A172 (cell line): Measurements from ENCODE around the gene FANCC. TPM values are rescaled to one million over a fixed set of nuclear protein-coding genes. Genes with fewer than 3 reads are reported as not detected.
"Not testable (repeated sequence)": the region's sequence is repeated elsewhere in the genome, so short reads cannot be mapped to it uniquely, and the experiment has no call there.

Experiments
- DNase-seq: peaks from one replicate; pipeline ENCODE4 v3.0.0-alpha.2; 2015; ENCODE audit warnings: low spot score
- total RNA-seq: library from RNA; depleted of rRNA; stranded (reverse); fragments of >200 nt; shearing (Covaris generic); gene quantifications from 2 replicates; pipeline ENCODE4 v1.2.3, GENCODE V29; 2014

The FANCC gene
- total RNA-seq, 1 experiment from 2014 or later = 18.2 TPM

DNA sequence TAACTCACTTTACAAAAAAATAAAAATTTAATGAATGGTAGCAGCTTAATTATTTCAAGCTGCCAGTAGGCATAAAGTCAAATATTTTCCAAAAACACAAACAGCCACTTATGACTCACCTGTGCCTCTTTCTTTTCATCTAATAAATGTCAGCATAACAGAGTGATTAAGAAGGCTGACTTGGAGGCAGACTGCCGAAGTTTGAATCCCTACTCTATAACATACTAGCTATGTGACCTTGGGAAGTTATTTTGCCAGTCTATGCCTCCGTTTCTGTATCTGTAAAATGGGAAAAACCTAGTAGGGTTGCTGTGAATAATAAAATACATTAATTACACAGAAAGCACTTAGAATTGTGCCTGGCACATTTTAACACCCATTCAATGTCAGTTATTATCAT lies 33.8 kb downstream of the FANCC start:
- peak; percentile 33 for DNase-seq

DNA sequence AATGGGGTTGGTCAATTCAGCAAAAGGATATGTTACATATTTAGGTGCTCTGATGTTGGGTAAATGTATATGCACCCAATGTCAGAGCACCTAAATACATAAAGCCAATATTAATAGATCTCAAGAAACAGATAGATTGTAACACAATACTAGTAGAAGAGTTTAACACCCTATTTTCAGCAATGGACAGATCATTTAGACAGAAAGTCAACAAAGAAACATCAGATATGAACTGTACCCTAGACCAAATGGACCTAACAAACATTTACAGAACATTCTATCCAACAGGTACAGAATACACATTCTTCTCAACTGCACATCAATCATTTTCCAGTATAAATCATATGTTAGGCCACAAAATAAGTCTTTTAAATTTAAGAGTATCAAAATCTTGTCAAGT lies 35.2 kb downstream of the FANCC start:
- no peak for DNase-seq

DNA sequence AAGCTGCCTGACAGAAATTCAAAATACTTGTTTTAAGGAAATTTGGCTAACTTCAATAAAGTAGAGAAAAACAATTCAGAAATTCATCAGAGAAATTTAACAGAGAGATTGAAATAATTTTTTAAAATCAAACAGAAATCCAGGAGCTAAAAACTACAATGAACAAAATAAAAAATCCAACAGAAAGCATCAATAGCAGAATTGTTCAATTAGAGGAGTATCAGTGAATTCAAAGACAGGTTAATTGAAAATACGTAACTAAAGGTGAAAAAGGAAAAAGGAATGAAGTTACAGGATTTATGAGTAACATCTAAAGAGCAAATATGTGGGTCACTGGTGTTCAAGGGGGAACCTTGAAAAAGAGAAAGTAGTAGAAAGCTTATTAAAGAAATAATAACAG lies 36.8 kb downstream of the FANCC start:
- no peak for DNase-seq

DNA sequence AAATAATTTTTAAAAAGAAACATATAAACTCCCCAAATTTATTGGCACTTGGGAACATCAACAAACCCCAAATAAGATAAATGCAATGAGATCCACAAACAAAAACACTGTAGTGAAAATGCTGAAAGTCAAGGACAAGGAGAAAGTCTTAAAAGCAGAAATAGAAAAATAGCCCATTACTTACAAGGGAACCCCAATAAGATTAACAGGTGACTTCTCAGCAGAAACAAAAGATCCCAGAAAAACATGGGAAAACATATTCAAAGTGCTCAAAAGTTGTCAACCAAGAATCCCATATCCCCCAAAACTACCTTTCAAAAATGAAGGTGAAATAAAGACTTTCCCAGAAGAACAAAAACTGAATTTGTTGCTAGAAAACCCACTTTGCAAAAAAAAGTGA lies 40.0 kb downstream of the FANCC start:
- no peak for DNase-seq

DNA sequence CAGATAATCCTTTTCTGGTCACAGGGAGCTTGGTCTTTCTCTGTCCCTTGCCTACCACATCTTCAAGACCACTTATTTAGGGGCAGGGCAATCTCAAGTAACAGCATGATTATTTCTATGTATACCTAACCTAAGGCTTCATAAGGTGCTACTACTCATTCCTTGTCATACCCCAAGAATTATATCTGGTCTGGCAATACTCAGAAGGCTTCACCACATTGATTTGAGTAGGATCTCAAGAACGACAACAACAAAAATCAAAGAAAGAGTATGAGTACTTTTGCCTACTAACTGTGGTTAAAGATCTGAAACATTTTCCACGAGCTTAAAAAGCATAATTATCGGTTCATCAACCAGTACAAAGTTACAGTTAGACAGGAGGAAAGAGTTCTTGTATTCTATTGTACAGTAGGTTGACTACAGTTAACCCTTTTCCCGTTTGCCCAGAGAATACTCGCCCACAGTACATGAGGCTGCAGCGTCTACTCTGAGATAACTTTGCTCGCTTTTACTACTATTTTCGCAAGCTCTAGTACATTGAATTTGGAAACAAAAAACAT lies 41.0 kb downstream of the FANCC start:
- no peak for DNase-seq

DNA sequence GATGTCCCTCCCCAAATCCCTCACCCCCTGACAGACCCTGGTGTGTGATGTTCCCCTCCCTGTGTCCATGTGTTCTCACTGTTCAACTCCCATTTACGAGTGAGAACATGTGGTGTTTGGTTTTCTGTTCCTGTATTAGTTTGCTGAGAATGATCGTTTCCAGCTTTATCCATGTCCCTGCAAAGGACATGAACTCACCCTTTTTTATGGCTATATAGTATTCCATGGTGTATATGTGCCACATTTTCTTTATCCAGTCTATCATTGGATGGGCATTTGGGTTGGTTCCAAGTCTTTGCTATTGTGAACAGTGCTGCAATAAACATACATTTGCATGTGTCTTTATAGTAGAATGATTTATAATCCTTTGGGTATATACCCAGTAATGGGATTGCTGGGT lies 43.3 kb downstream of the FANCC start:
- DNase-seq = not testable (repeated sequence)

DNA sequence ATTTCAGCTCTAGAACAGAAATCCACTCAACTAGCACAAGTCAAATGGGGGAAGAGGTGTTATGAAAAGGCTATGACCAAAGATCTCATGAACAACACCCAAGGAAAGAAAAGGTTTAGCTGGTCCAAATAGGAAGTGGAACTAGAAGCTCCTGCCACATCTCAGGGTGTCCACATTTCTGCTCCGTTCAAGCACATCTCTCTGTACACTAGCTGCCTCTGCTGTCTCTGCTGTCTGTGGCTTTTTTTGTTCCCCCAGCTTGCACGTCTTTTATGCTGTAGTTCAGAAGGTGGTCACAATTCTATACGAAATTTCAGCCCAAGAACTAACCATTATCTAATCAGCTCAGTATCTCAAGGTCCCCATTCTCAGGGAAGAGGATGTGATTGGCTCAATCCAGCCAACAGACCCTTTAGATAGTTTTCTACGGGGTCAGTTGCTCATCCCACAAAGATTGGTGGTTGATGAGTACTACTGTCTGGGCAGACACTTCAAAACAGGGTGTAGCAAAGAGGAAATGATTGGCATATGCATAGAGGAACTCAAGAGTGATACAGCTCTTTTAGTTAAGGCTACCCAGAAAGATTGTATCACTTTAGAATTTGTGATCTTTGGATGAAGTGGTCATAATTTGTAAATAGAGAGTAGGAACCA lies 44.0 kb downstream of the FANCC start:
- no peak for DNase-seq

DNA sequence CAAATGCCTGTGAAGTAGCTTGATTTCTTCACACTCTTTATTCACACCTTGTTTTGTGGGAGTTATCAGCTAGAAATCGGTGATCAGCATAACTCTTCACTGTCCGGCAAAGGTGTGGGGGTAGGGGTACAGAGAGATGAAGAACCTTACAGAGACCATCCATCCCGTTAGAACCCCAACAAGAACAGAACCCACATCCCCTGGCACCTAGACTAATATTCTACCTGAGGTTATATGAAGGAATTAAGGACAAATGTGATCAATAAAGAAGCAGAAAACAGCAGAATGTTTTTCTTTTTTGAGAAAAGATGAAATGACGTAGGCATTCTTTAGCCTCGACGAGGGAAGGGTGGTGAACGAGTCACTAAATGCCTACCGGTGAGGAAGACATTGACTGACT lies 44.7 kb downstream of the FANCC start:
- DNase-seq = no peak

DNA sequence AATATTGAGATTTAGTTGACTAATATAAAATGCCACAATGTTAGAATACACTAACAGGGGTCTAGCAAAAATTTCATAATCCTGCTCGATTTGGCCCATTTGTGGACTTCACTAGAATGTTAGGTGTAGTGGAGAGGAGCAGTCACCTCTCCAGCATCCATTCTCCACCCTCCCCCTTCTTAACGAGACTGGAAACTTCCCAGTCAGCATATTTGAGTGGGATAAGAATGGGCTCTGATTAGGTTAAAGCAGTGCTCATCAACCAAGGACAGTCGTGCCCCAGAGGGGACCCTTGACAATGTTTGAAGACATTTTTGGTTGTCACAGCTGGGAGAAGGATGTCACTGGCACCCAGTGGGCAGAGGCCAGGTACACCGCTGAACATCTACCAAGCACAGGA lies 46.7 kb downstream of the FANCC start:
- no peak for DNase-seq

DNA sequence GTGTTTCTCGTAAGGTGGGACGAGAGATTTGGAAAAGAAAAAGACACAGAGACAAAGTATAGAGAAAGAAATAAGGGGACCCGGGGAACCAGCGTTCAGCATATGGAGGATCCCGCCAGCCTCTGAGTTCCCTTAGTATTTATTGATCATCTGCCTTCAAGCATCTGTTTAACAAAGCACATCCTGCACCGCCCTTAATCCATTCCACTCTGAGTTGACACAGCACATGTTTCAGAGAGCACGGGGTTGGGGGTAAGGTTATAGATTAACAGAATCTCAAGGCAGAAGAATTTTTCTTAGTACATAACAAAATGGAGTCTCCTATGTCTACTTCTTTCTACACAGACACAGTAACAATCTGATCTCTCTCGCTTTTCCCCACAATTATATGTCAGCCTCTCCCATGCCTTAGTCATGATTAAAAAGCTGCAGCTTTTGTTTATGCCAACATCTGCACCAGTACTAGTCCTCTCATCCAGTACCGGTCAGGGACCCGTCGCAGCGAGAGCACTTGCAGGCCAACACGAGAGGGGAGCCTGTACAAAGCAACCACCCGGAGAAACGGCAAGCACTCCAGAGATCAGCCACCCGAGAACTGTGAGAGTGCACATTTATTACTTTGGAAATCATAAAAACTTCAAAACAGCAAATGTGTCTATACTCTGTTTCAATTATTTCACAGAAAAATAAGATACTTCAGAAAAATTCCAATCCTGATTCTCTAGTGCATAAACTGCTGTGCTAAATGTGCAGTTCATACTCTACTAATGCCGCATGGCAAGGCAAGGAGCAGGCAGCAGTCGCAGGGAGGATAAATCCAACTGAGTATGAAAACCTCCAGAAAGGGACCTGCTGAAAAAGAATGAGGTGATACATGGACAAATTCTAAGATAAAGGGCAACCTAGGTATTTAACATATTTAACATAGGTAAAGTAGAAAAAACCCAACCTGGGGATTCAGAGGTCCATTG lies 47.4 kb downstream of the FANCC start:
- DNase-seq = not testable (repeated sequence)

DNA sequence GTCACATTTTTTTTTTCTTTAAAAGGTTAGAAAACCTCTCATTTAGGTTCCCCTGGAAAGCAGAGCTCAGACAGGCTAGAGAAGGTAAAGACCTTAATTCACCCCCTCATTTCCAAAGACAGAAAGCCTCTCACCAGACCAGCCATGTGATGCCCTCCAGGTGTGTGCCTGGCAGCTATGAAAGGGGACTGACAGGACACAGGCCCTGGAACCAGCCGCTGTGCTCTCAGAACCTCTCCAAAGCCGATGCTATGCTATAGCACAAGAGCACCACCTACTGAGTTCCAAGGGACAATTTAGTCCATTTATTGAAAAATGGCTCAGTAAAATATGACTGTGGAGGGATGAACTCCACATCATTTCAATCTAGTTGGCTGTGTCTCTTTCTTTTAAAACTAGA lies 48.8 kb downstream of the FANCC start:
- DNase-seq = no peak

DNA sequence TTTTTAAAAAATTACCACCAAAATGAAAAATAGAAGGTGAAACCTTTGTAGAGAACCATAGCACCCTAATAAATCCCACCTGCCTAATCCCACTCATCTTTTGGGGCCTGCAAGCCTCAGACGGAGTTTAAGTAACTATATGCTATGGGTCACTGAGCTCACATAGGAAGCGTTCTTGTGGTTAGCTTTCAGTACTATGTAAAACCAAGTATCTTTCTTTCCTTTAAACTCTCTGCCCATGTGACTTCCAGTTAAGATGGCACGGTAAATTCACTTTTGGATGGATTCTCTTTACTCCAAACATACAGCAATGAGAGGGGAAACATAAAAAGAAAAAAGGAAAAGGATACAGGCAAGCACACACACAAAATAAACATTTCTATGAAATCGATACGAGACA lies 50.9 kb downstream of the FANCC start:
- DNase-seq = no peak

DNA sequence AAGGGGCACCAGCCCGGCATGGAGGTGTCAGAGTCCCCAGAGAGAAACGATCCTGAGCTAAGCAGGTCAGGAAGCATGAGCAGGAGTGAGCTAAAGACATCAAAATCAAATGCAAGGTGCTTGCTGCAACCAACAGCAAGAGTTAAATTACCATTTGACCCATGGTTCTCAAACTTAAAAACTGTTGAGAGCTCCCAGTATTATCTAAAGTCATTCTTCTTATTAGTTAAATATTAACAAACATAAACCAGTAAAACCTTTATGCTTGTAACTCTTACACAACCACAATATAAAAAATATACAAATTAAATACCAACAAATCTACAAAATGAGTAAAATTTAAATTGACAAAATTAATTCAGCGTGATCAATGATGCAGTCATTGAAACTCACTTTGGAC lies 51.5 kb downstream of the FANCC start:
- DNase-seq = no peak

DNA sequence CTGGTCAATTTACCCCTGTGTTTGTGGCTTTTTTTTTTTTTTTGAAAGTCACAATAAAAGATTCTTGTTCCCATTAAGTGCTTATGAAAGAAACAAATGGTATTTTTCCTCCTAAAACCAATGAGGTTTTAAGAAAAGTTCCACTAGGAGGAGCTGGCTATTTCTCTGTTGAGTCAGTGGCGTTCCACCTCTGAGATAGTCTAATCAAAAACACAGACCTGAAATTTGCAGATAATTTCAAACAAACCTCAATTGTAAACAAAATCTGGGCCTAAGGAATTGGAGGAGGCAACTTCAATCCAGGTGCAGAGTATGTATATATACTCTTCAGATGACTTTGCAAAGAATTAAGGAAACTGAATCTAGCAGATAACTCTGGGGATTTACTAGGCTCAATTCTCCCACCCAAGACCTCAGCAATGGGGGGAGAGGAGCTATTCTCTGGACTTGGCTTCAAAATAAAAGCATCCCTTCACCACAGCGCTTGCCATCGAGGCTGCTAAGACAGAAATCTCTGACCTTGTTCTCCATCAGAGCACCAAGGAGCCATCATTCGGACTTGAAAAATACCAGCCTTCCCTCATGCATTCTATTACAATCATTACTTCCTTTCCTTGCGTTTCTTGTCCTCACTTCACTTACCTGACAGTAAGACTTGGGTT lies 52.4 kb downstream of the FANCC start:
- DNase-seq = peak; percentile 37

DNA sequence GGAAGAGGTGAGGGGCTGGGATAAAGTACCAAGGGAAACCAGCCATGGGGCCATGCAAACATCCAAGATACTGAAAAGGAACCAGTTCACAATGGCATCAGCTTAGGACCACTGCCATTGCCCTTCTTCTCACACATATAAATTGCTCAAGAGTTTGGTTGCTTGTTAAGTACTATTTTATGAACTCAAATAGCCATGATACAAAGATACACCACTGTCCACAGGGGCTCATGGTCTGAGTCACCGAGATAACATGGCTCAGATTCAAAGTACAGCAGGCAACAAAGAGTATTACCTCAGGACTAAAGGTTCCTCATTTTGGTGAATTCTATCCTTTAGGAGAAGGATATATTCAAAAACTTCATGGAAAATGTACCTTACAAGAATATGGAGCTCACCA lies 55.6 kb downstream of the FANCC start:
- DNase-seq = peak; percentile 55

DNA sequence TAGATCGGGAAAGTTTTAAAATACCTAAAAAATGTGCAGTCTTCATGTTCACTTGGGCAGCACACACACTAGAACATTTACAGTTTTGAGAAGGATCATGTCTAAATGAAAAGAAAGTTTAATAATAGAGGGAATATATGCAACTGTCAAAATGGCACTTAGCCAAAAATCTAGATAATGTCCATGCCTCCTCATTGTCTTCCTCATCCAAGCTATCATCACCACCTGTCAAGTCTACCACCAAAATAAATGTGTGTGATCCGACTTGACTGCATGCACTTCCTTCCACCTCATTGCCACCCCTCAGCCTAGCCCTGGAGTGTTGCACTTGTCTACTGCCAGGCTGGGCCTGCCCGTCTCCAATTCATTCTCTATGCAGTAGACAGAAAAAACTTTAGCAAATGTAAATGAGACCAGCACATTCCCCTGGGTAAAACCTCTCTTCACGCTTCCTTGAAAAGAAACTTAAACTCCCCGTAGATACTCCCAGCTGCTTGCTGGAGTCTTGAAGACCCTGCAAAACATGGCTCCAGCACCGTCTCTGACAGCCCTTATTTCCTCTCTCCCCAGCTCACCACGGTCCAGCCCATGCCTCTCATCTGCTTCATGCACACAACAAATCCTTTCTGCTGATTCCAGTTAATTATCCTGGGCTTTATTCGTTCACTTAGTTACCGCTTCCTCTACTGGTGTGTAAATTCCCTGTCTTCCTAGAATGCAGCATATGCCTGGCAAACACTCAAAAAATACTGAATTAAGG lies 66.9 kb downstream of the FANCC start:
- DNase-seq = no peak

DNA sequence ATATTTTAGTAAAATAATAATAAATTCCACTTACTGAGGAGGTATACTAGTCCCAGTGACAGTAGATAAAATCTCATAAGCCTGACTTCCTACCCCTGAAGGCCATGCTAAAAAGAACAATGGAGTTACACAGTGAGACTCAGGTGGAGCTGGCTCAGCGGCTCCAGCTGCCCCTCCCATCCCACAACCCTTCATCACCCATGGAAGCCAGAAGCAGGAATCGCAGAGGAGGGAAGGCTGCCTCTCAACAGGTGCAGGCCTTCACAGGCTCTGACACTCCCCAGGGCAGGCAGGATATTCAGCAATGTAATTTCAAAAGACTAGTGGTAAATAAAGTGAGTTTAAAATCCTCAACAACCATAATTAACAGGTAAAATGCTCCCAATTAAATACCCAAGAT lies 67.5 kb downstream of the FANCC start:
- DNase-seq = no peak

DNA sequence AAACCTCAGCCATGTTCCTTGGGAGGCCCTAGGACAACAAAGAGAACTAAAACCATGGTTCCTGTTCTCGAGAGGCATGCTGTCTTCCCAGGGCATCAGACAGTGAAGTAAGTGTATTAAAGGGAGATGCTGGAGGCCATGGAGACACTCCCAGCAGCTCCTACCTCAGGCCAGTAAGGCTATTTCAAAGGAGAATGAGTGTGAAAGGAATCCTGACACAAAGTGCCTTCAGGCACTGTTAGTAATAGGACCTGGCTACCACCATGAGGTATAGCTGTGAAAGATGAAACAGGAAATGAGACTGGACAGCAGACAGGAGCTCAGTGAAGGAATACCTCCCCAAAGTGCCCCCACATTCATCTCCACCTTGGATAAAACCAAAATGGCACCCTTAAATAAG lies 71.0 kb downstream of the FANCC start:
- DNase-seq = no peak

DNA sequence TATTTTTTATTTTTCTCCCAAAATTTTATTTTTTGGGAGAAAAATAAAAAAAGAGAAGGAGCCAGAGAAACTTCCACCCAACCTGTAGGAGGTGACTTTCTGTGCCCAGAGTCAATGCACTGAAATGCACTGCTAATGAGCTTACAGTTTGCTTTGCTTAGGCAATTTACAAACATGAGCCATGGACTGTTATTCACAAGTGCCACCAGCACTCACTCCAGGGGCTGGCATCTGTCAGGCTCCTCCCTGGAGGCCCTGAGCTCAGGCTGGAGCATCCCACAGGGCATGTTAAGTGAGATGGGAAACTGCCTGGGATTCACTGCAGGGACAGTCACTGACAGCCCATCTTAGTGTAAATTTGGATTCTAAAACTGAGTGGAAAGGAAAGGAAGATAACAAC lies 74.9 kb downstream of the FANCC start:
- no peak for DNase-seq

DNA sequence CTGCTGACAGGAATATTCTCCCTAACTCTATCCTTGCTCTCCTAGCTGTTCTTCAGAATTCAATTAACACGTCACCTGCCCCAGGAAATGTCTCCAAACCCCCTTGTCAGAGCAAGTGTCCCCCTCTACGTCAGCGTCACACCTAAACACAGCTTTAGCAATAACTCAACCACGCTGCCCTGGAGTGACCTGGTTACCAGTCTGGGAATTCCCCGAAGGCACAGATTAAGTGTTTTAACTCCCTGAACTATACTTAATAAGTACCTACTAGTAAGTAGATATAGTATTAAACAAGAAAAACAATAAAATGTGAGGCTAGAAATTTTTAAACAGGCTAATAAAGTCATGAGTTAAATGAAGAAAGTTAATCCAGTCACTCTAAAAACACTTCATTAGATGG lies 78.4 kb downstream of the FANCC start:
- no peak for DNase-seq

DNA sequence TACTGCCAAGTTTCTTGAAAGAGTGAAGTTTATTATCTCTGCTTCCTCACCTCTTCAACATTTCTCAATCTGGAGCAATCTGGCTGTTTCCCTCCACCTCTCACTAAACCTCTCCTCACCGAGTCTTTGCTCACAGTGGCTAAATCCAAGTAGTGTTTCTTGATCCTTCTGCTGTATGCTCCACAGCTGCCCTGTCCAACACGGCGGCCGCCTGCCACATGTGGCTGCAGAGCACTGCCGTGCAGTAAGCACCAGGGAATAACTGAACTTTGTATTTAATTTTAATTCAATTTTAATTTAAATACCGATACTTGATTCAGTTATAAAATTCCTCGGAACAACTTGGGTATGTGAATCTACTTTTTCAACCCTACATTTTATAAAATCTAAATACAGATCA lies 80.2 kb downstream of the FANCC start:
- no peak for DNase-seq

DNA sequence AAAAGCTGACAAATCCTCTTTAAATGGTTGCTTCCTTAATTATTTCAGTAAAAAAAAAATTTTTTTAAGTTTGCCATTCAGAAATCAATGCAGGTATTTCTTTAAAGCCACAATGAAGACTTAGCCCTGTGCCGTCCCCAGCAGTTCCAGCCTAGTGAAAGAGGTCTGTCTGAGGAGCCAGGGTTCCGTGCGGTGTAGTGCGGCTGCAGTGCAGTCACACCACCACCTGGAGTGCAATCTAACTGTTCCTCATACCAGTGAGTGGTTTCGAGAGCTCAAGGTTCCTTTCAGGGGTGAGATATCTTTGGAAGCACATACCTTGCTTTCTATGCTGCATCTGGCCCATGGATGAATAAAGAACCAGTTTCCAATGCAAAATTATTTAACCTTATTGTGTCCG lies 87.5 kb downstream of the FANCC start:
- no peak for DNase-seq
